MCF 10A (cell line): Measurements from ENCODE around the gene HSPBP1. TPM values are rescaled to one million over a fixed set of nuclear protein-coding genes. Genes with fewer than 3 reads are reported as not detected.

Experiments
- BruUV-seq: library from RNA; stranded (reverse); fragments of 400-500 nt; replicated peaks from 2 replicates; lab custom pipeline; 2021; lab: Mats Ljungman, UMichigan
- CTCF ChIA-PET: fragments of 300-600 bp; sonication (Branson Sonifier 250); formaldehyde crosslinking; extraction: SDS; loops from one replicate; lab custom pipeline; 2021; ENCODE audit warnings: antibody characterized with exemption, inconsistent platforms; lab: Yijun Ruan, JAX
- POLR2A ChIA-PET: fragments of 300-600, 350-650 bp; sonication (Branson Sonifier 250); formaldehyde crosslinking; extraction: SDS; loops from one replicate; lab custom pipeline; 2020; ENCODE audit warnings: antibody characterized with exemption, inconsistent platforms; lab: Yijun Ruan, JAX
- DNase-seq: peaks from one replicate; pipeline ENCODE4 v3.0.0-alpha.2; 2018; ENCODE audit not compliant: unreplicated experiment
- H3K27ac Mint-ChIP-seq: one replicate; pipeline ENCODE4 v1.8.0; 2022; ENCODE audit warnings: mild to moderate bottlenecking, low read depth, mixed read lengths; ENCODE audit not compliant: unreplicated experiment
- H3K27me3 Mint-ChIP-seq: one replicate; pipeline ENCODE4 v1.8.0; 2022; ENCODE audit warnings: mixed read lengths; ENCODE audit not compliant: insufficient read depth, unreplicated experiment
- H3K36me3 Mint-ChIP-seq: one replicate; pipeline ENCODE4 v1.8.0; 2022; ENCODE audit warnings: mild to moderate bottlenecking, moderate library complexity, mixed read lengths; ENCODE audit not compliant: insufficient read depth, unreplicated experiment
- H3K4me1 Mint-ChIP-seq: one replicate; pipeline ENCODE4 v1.8.0; 2022; ENCODE audit warnings: mixed read lengths; ENCODE audit not compliant: insufficient read depth, unreplicated experiment
- H3K4me3 Mint-ChIP-seq: one replicate; pipeline ENCODE4 v1.8.0; 2022; ENCODE audit warnings: mild to moderate bottlenecking, moderate library complexity, mixed read lengths; ENCODE audit not compliant: unreplicated experiment
- H3K9me3 Mint-ChIP-seq: one replicate; pipeline ENCODE4 v1.8.0; 2022; ENCODE audit warnings: mixed read lengths; ENCODE audit not compliant: unreplicated experiment
- CTCF ChIP-seq: fragments of 200-600 bp; IDR thresholded peaks from one replicate; pipeline ENCODE4 v1.8.0; 2022; ENCODE audit warnings: antibody characterized with exemption, mild to moderate bottlenecking; ENCODE audit not compliant: unreplicated experiment
- intact Hi-C: fragments of 100-400 bp; cut with micrococcal nuclease; formaldehyde crosslinking; loops from 2 replicates; pipeline ENCODE4 v1.14.1; 2022
- total RNA-seq: library from RNA; stranded (reverse); gene quantifications from 2 replicates; pipeline ENCODE4 v1.2.3, GENCODE V29; 2022

The HSPBP1 gene
- total RNA-seq, 1 experiment from 2014 or later = 53.1 TPM

GRCh38 chr19:55264531-55264930 lies 15.4 kb downstream of the HSPBP1 start:
- ChIA-PET CTCF (interaction anchor here (1.4 kb wide), 1 partner anchor 37 kb away, joined by 3 read pairs; no protein-coding TSS in a partner anchor), POLR2A (no interaction called here)
- Mint-ChIP-seq H3K4me1 (no peaks in the 10 kb centered on the region), H3K4me3 (no peak overlapping the region), H3K36me3 (peaks cover 17% of the 10 kb centered on the region), H3K9me3 (peaks cover 9% of the 10 kb centered on the region), H3K27me3 (no peaks in the 10 kb centered on the region), H3K27ac (no peak overlapping the region)
- BruUV-seq = no TSS peak
- TF ChIP-seq CTCF = no peak
- intact Hi-C loops = no loop called here
- DNase-seq = no peak

- TF ChIP-seq CTCF = no peak
- H3K36me3 Mint-ChIP-seq = peaks cover 26% of the 10 kb centered on the region
- ChIA-PET CTCF (interaction anchor here (0.6 to 1.2 kb wide), 2 partner anchors 29 to 121 kb away, joined by 4 to 6 read pairs; no protein-coding TSS in a partner anchor), POLR2A (interaction anchor here (0.6 to 1.2 kb wide), 2 partner anchors 46 to 145 kb away, joined by 3 read pairs; partner anchors contain the start of gene PPP1R12C)
- no TSS peak for BruUV-seq
- no peak overlapping the region for H3K27ac Mint-ChIP-seq
- DNase-seq = no peak
- peaks cover 3% of the 10 kb centered on the region for H3K4me1 Mint-ChIP-seq
- H3K9me3 Mint-ChIP-seq = peaks cover 9% of the 10 kb centered on the region
- intact Hi-C loops = no loop called here
- H3K27me3 Mint-ChIP-seq = no peaks in the 10 kb centered on the region
- no peak overlapping the region for H3K4me3 Mint-ChIP-seq
Measured at GRCh38 chr19:55262359-55262758, 17.6 kb downstream of the HSPBP1 start.

GRCh38 chr19:55261671-55262126 lies 18.2 kb downstream of the HSPBP1 start:
- BruUV-seq = no TSS peak
- CTCF ChIA-PET = interaction anchor here (0.6 to 1.2 kb wide), 4 partner anchors 121 to 1126 kb away, joined by 3 to 6 read pairs (median 4); no protein-coding TSS in a partner anchor
- H3K27ac Mint-ChIP-seq = no peak overlapping the region
- peaks cover 9% of the 10 kb centered on the region for H3K4me1 Mint-ChIP-seq
- TF ChIP-seq CTCF = no peak
- POLR2A ChIA-PET = interaction anchor here (0.6 to 1.2 kb wide), 3 partner anchors 45 to 144 kb away, joined by 3 read pairs; partner anchors contain the start of gene PPP1R12C
- DNase-seq = no peak
- intact Hi-C loops = no loop called here
- H3K27me3 Mint-ChIP-seq = no peaks in the 10 kb centered on the region
- H3K36me3 Mint-ChIP-seq = peaks cover 26% of the 10 kb centered on the region
- H3K4me3 Mint-ChIP-seq = no peak overlapping the region
- peaks cover 8% of the 10 kb centered on the region for H3K9me3 Mint-ChIP-seq

- DNase-seq = no peak
- H3K4me3 Mint-ChIP-seq = peak overlapping the region; percentile 88
- H3K36me3 Mint-ChIP-seq = peaks cover 38% of the 10 kb centered on the region
- CTCF ChIA-PET = interaction anchor here (0.6 to 1.9 kb wide), 9 partner anchors 21 to 244 kb away, joined by 3 to 6 read pairs (median 4); partner anchors contain the start of gene DNAAF3
- POLR2A ChIA-PET = interaction anchor here (0.7 to 2.1 kb wide), 36 partner anchors 8 to 395 kb away, joined by 3 to 52 read pairs (median 5); partner anchors contain the start of genes BRSK1, DNAAF3, FIZ1 and HSPBP1
- TF ChIP-seq CTCF = no peak
- BruUV-seq = TSS peak; percentile 98
- no peaks in the 10 kb centered on the region for H3K27me3 Mint-ChIP-seq
- peaks cover 27% of the 10 kb centered on the region for H3K4me1 Mint-ChIP-seq
- intact Hi-C loops = loop anchor here (1.0 to 5.0 kb wide), 3 partner anchors 43 to 340 kb away; partner anchors contain the start of genes DNAAF3 and FIZ1
- no peaks in the 10 kb centered on the region for H3K9me3 Mint-ChIP-seq
- H3K27ac Mint-ChIP-seq = peak overlapping the region; percentile 92
Measured at GRCh38 chr19:55259540-55260210, 20.2 kb downstream of the HSPBP1 start.
